VCaP (cell line): ENCODE data around the gene CTBP2.

Experiments
- H3K27ac ChIP-seq: fragments of 450-650 bp; 2 replicates; pipeline ENCODE4 v1.5.1; 2017
- CTCF ChIP-seq: fragments of 450-650 bp; conservative IDR thresholded peaks from 2 replicates; pipeline ENCODE4 v1.5.1; 2017; ENCODE audit warnings: mild to moderate bottlenecking, moderate library complexity

The CTBP2 gene

GRCh38 chr10:124984376-124984775, 176.0 kb downstream of the CTBP2 start:
- no peak for TF ChIP-seq CTCF
- no peak overlapping the region for H3K27ac ChIP-seq

GRCh38 chr10:124983321-124983720, 177.0 kb downstream of the CTBP2 start:
- H3K27ac ChIP-seq = no peak overlapping the region
- no peak for TF ChIP-seq CTCF

GRCh38 chr10:124978376-124978725, 182.0 kb downstream of the CTBP2 start:
- no peak for TF ChIP-seq CTCF
- H3K27ac ChIP-seq = no peak overlapping the region

GRCh38 chr10:124977648-124978375, 182.6 kb downstream of the CTBP2 start:
- H3K27ac ChIP-seq = no peak overlapping the region
- TF ChIP-seq CTCF = no peak

GRCh38 chr10:124977161-124977560, 183.2 kb downstream of the CTBP2 start:
- H3K27ac ChIP-seq = no peak overlapping the region
- TF ChIP-seq CTCF = no peak

- H3K27ac ChIP-seq = no peak overlapping the region
- no peak for TF ChIP-seq CTCF
Observed at GRCh38 chr10:124975977-124976514, 184.3 kb downstream of the CTBP2 start.

GRCh38 chr10:124974131-124974530, 186.2 kb downstream of the CTBP2 start:
- TF ChIP-seq CTCF = no peak
- H3K27ac ChIP-seq = no peak overlapping the region
